C4-2B (cell line): ENCODE measurements around the gene OTULINL.

ENCODE experiments used
- H3K27ac ChIP-seq: fragments of 450-650 bp; 2 replicates; pipeline ENCODE4 v1.5.1; 2017
- CTCF ChIP-seq: fragments of 450-650 bp; conservative IDR thresholded peaks from 2 replicates; pipeline ENCODE4 v1.5.1; 2017; ENCODE audit warnings: mild to moderate bottlenecking
- ZFX ChIP-seq: fragments of 450-650 bp; IDR thresholded peaks from 2 replicates; pipeline ENCODE4 v1.6.1; 2017

Gene OTULINL

GRCh38 chr5:14650052-14650451 lies 68.5 kb downstream of the OTULINL start:
- no peak overlapping the region for H3K27ac ChIP-seq
- TF ChIP-seq CTCF (no peak), ZFX (no peak)

- no peak overlapping the region for H3K27ac ChIP-seq
- TF ChIP-seq CTCF, result no peak
- no peak for TF ChIP-seq ZFX
Observed at GRCh38 chr5:14655146-14655741, 73.7 kb downstream of the OTULINL start.

GRCh38 chr5:14656898-14657297 lies 75.3 kb downstream of the OTULINL start:
- H3K27ac ChIP-seq, result no peak overlapping the region
- TF ChIP-seq CTCF (no peak), ZFX (no peak)

- no peak overlapping the region for H3K27ac ChIP-seq
- no peak for TF ChIP-seq ZFX
- no peak for TF ChIP-seq CTCF
Observed at GRCh38 chr5:14659821-14660607, 78.4 kb downstream of the OTULINL start.

GRCh38 chr5:14660833-14661232 lies 79.2 kb downstream of the OTULINL start:
- no peak overlapping the region for H3K27ac ChIP-seq
- TF ChIP-seq CTCF (no peak), ZFX (no peak)
